Suppressor macrophage treated with lipopolysaccharide for 4 hours (primary cell): Measurements from ENCODE around the gene CAMK2B.

Experiments
- DNase-seq: peaks from one replicate; pipeline ENCODE4 v3.0.0-alpha.2; 2020

The CAMK2B gene

DNA sequence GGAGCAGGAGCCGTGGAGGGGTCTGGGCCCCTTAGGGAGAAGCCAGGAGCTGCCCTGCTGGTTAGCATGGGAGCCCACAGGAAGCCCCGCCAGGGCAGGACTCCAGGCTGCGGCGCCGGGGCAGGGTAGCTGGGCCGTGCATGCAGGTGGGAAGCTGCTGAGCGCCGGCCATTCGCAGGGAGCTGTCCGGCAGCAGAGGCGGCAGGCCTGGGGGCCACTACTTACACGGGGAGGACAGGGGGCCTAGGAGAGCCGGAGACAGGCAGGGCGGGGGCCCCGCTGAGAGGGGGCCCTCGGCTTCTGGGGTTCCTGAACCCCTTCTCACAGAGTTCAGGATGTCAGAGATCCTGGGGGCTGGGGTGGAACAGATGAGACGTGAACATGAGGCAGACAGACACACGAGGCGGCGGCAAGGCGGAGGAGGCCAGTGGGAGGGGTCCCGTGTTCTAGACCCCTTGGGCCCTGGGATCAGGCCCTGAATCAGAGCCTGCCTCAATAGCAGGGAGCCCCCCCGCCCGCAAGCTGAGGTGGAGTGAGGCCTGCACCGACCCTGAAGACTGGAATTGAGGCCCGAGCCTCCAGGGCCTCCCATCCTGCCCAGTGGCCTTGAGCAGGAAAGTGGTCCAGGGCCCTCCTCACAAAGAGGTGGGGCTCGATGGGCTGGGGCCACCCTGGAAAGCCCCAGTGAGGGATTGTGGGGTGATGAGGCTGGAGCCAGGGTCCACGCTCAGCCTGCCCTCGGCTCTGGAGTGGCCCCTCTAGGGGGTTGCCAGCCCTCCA, 96.6 kb downstream of the CAMK2B start:
- no peak for DNase-seq

DNA sequence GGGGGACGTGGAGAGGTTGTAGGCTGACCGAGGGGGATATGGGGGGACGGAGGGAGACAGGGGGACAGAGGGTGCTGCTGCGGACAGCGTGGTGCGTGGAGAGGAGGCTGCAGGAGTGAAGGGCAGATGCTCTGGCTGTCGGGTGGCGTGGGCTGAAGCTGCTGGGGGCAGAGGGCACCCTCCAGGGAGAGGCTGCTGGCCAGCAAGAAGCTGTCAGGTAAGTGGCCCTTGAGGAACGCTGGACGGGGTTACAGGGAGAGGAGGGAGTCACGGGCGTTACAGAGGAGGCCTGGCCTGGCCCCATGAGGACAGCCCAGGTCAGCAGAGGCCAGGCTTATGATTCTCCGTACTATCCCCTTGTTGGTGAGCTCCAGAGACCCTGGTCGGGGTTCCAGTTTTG, 97.5 kb downstream of the CAMK2B start:
- no peak for DNase-seq

DNA sequence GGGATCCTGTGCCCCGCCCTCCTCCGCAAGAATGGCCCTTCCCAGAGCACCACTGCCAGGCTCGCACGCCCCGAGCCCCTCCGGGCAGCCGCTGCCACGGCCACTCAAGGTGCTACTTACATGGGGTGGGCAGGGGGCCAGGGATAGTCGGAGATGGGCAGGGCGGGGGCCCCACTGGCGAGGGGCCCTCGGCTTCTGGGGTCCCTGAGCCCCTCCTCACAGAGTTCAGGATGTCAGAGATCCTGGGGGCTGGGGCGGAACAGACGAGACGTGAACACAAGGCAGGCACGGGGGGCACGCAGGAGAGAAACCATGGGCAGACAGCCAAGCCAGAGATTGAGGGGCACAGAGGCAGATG, 99.0 kb downstream of the CAMK2B start:
- no peak for DNase-seq

DNA sequence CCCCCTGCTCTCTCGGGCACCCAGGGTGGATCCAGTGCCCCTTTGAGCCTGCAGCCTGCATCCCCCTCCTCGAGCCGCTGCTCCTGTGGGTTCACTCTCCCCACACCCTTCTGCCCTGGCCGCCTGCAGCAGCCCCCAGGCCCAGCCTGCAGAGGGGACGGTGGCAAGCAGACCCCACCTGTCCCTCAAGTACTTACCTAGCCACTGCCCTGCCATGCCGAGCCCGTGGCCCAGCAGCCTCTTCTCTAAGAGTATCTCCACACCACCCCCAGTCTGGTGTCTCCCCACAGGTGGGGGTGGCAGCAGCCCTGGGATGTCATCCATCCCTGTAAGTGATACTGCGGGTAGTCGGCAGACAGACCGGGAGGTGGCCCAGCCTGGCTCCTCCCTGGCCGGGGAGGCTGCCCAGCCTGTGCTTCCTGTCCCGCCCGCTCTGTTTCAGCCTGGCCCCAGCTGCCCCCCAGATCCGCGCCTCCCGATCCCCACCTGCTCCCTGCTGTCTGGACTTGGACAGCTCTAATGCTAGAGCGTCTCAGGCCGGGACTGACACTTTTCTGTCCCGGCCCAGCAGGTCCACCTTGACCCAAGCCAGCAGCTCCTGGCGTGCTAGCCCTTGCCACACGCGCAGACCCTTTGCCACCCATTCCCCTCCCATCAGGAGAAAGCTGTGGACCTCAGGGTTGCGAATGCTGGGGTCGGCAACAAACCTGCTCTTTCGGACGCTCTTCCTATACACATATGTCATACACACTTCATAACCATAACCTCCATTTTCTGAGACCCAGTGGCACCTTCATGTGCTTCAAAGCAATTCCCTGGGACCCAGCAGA, 99.6 kb downstream of the CAMK2B start:
- no peak for DNase-seq

DNA sequence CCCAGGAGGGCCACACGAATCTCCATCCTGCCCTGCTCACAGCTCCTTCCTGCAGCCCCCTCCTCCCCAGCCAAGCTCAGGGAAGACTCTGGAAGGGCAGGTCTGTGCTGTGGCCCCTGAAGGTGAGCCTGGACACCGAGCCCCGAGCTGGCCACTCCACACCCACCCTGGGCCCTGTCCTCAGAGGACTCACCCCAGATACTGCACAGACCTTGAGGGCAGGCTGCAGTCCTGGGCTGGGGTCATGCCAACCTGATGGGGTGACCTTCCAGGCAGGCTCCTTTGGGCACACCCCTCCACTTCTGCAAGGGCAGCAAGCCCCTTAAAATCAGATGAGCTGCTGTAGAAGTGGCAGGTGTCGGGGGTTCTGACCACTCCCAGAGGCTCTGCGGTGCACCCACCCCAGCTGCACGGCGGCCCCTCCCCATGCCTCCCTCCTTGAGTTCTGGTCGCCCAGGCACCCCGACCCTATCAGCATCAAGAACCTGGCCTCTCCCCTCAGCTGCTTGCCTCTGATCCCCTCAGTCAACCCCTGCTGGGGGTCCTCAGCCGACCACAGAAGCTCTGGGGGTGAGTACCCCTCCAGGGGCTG, 100.3 kb downstream of the CAMK2B start:
- DNase-seq = no peak

DNA sequence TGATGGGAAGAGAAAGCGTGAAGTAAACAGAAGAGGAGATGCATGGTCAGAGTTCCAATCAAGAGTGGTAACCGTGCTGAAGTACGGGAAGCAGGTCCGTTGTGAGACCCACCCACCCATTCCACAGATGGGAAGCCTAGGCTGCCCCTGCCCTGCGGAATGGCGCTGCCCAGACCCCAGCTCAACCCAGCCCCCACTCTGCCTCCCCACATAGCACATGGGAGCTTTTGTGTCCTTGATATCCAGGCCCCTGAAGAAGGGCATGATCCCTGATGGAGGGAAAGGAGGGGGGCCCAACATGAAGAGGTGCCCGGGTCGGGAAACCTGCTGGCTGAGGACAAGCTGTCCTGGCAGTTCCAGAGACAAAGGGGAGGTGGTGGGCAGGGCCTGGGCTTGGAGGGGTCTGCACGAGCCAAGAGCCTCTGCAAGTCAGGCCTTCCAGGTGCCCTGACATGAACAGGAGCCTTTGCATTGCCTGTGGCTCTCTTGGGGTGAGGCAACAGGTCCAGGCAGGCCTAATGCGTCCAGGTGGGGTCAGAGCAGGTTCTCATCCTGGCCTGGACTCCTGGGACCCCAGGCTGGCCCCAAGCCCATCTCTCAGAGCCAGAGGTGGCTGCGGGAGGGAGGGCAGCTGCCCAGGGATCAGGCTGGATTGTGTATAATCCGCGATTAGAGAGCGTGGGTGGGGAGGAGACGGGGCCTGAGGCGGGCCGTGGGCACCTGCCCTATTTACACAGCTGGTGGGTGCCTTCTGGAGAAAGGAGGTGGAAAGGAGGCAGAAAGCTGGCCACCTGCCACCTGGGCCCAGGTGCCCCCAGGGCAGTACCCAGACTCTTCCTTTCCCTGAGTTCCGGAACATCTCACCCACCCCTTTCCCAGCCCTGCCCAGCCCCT, 101.1 kb downstream of the CAMK2B start:
- DNase-seq = no peak

DNA sequence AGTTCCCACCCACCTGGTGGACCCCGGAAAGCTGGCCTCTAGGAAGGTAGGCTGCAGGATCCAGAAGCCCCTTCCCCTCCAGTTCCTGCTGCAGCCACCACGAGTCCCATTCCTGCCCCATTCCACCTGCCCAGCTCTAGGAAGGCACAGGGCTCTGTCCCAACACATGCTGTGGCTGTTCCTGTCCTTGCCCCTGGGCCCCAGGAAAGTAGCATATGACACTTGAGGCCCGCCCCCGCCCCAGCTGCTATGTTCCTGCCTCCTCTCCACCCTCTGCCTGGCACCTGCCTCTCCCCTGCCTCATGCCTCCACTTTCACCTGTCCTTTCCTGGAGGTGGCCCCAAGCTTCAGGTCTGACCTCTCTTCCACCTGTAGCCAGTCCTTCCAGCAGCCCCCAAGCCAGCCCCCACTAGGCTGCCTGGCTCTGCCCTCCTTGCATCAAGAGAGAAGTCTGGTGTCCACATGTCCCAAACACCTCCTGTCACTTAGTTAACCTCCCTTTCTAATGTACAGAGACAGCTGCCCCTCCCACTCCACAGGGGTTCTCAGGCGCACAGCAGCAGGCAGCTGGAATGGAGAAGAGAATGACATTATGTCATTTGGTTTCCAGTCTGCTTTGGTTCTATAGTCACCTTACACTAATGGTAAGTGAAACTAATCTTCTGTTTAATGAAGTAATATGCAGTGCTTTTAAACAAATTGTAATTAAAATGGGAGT, 101.9 kb downstream of the CAMK2B start:
- no peak for DNase-seq

DNA sequence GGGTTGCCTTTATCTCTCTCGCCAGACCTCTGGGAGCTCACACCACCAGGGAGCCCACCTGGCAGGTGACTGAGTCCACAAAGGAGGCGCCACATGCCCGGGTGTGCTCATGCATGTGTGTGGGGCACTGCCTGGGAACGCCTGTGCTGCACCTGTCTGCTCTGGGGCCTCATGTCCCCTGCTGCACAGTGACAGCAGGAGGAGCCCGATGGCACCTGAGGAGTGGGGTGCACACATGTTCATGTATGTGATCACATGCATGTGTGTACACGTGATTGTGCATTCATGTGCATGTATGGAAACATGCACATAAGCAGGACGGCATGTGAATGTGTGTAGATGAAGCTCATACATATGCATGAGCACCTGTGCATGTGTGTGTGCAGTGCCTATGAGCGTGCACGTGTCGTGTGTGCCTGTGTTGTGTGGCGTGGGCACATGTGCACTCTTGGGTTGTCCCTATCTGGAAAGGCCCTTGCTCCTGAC, 102.6 kb downstream of the CAMK2B start:
- DNase-seq = no peak

DNA sequence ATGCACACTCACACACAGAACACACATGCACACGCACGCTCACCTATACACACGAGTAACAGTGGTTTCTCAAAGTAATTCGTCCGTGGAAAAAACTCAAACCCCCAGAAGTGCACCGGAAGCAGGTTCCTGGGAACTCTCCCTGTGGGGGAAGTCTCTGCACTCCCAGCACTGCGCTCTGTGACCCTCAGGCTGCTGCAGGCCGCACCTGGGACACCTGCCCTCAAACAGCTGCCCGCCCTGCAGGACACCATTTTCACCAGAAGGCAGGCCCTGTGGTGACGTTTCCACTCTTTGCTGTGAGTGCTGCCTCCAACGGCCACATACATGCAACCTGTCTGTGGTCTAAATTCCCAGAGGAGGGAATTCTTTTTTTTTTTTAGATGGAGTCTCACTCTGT, 103.3 kb downstream of the CAMK2B start:
- DNase-seq = no peak

DNA sequence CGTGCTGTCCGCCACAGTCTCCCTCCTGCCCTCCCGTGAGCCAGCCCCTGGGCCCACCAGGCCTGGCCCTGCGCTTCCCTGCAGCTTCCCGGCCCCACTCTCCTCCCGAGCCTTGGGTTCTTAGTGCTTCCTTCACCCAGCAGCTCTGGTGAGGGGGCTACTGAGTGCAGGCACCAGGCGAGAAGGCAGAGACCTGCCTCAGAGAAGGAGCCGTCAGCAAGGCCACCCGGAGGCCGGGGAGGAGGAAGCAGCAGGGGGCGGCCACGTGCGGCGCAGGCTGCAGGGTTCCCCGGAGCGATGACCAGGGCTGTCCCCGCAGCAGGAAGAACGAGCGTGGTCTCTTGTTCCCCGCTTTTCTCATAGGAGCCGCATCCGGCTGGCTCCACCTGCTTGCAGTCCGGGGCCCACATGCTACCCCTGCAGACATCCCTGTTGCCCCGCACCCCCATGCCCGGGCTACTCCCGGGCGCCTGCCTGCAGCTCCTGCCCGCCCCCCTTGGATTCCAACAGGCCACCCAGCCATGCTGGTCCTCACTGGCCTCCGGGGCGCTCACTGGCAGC, 104.1 kb downstream of the CAMK2B start:
- no peak for DNase-seq

DNA sequence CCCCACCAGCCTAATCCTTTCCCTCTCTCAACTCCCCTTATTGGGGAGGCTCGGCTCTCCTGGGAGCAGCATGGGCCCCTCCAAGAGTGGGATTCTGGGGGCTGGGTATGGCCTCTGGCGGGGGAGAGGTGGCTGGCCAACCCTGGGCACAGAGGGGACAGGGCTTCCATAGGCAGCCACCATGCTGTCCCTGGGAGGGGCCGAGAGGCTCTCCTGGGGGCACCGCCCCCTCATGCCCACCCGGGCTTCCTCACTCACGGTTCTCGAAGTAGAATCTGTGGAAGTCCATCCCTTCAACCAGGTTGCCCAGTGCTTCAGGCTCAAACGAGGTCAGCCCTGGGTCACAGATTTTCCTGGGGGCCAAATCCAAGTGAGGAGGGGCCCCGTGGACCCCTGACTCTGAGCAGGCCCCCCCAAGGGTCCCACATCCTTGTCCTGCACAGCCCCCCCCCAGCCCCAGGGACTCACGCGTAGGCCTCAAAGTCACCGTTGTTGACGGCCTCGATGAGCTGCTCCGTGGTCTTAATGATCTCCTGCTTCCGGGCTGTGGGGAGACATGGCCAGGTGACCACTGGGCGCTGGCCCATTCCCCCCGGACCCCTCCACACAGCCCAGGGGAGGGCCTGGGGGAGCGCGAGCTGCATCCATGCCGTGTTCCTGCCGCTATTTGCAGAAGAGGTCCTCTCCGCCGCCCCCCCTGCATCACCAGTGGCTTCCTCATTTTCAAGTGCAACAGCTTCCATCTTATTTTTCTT, 104.9 kb downstream of the CAMK2B start:
- no peak for DNase-seq

DNA sequence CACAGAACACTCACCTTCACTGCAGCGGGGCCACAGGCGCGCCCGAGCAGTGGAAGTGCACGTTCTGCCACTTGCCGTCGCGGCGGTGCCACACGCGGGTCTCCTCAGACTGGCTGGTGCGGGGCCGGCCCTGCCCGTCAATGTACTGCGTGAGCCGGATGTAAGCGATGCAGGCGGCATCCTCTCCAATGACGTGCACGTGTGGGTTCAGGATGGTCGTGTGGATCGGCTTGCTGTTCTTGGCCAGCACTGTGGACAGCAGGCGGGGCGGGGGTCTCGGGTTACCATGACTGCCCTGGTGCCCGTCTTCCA, 105.4 kb downstream of the CAMK2B start:
- DNase-seq = no peak

DNA sequence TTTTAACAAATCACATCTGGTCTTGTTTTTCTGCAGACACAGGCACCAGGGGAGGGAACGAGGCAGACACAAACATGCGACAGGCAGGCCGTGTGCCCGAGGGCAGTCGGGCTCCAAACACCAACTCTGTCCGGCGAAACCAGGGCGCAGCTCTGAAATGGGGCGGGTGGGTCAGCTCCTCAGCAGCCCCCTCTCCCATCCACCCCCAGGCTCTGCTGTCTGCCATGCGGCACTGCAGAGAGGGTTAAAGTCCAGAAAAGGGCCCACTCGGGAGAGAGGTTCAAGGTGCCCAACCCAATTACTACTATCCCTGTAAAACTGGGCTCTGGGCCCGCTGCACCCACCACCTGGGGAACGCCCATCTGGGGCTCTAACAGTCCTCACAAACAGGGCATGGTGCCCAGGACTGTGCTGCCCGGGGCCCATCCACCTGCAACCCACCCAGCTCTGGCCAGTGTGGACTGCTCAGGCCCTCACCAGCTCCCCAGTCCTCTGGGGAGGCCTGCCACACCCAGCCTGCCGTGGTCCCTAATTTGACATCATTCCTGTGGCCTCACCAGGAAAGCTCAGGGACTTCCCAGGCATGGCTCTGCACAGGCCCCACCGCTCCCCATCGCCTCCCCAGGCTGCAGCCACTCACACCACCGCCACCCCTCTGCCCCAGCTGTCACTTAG, 105.9 kb downstream of the CAMK2B start:
- no peak for DNase-seq

DNA sequence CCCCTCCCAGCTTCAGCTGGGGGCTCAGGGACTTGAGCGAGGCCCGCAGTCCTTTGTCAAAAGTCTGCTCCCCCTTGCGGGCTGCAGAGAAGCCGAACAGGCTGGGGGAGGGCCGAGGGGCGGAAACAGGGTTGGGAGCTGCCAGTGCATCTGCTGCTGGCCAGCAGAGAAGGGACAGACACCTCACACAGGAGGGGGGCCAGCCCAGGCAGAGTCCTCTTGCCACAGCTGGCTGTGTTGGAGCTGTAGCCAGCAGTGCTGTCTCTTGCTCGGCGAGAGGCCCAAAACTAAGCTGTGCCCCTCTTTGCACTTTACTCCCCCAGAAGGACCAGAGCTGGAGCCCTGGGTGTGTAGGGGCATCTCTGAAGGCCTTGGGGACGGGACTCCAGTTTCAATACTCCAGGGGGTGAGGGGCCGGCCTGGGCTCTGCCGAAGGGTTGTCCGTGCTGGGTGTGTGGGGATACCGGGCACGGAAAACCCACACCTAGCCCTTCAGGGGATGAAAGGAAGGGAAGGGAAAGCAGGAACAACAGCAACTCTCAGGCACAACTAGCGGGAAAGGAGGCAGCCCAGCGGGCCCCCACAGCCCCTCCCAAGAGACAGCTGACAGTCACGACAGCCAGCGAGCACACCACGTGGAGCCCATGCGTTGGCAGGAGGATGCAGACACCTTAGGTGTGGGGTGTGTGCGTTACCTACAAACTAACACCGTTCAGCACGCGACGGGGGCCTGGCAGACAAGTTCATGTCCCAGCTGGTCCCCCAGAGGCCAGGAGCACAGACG, 106.8 kb downstream of the CAMK2B start:
- no peak for DNase-seq

DNA sequence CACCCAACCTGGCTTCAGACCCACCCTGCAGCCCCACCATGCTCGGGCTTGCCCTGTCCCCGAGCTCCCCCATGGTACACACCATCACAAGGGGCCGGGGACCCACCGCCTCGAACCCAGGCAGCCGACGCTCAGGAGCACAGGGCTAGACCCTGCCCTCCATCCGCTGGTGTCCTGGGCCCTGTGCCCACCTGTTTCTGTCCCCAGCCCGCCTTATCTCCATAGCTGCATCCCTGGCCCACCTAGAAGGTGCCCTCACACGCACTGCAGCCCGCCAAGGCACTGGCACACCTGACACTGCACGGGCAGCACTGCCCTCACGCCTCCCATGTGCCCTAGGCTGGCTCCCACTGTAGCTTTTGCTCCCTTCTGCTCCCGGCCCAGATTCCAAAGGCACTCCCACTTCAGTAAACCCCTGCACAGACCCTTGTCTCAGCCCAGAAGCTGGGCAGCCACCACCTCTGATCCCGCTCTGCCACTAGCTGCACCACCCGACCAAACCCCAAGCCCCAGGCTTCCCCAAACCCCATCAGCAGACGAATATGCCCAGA, 107.5 kb downstream of the CAMK2B start:
- DNase-seq = no peak

DNA sequence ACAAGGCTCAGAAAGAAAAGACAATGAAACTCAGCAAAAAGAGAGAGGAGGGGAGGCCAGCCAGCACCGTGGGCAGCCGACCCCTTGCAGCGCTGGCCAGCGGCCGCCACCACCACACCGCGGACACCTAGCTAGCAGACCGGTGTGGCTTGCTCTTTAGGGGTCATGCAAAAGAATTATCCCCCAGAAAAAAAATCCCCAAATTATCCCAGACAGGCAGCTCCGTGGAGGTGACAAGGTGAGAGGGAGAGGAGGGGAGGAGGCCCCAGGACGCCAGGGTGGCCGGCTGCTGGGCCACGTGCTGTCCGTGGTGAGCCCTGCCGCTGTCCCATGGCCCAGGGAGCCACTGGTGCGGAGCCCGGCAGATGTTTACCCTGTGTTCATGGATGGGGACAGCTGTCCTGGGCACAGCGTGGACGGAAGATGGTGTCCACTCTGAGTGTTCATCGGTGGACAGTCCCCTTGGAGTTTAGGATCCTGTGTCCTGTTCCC, 108.1 kb downstream of the CAMK2B start:
- no peak for DNase-seq

DNA sequence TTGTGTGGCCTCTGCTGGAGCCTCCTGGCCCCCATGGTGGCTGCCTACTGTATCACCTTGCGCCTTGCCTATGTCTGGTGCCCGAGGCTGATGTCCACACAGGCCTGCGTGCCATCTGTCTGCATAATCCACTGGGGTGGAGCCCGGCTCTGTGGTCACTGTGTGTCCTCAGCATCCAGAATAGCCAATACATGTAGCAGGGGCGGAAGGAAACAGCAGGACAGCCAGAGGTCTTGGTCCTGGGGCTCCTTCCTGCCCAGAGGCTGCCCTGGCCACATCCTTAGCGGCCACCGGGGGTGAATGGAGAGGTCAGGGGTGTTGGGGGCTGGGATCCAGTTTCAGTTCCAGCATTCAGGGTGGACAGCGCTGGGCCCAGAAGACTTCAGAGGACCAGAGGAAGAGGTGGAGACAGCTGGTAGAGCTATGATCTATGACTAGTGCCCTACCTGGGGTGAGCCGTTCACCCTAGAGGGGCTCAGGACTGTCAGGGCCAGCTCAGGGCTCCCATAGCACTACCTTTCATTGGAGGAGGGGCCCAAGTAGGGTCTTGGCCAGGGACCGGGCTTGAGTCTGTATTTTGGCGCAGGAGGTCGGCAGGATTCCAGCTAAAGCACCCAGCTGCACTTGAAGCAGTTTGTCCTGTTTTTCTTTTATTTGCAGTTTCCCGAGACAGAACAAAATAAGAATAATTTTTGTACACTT, 108.7 kb downstream of the CAMK2B start:
- DNase-seq = no peak

DNA sequence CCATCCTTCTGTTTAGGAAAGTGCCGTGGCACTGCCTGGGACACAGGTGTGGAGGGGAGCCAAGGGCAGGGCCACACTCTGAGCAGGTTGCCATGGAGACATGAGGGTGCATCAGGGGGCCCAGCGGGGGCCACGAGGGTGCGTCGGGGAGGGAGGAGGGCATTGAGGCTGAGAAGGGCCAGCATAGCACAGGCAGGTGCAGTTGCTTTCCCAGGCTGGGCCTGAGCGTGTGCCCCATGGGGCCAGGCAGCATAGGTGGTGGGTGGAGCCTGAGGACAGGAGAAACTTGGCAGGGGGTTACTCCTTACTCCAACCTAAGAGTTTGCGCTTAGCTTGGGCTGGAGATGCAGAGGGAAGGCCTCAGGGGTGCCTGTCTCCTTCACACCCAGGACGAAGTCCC, 109.4 kb downstream of the CAMK2B start:
- DNase-seq = no peak

DNA sequence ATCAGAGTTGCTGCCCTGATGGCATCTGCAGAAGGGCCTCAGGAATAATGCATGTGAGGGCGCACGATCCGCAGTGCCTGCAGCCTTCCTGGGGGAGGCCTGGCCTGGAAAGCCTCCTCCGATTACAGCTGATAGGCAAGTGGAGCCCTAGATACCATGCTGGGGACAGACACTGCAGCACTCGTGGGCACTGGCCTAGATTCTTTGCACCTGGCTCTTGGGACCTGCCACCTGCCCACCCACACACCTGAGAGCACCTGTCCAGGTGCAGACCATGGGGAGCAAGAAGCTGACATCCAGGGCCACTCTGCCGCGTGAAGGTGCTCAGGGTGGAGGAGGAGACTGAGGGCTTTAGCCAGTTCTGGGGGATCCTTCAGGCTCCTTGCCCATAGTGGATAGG, 109.9 kb downstream of the CAMK2B start:
- DNase-seq = no peak
